ENCODE data around the gene CKAP2L. TPM values are rescaled to one million over a fixed set of nuclear protein-coding genes. Genes with fewer than 3 reads are reported as not detected.

Gene CKAP2L
- total RNA-seq, 1 experiment from 2014 or later, result 22.6 TPM

- no peak for DNase-seq (ENCODE audit: extremely low read depth, low read depth)
Observed at GRCh38 chr2:112687522-112687921, 76.9 kb downstream of the CKAP2L start.

Other genes with a start within 250 kb of the CKAP2L start
- gene POLR1B, start 222.1 kb downstream of the CKAP2L start, total RNA-seq (2014; rRNA removed; shearing (Covaris generic)), result 35.9 and 43.0 TPM in 2 replicates
- gene CHCHD5, start 180.0 kb downstream of the CKAP2L start, total RNA-seq (2014; rRNA removed; shearing (Covaris generic)), result 30.7 and 31.3 TPM in 2 replicates
- gene SLC20A1, start 118.7 kb downstream of the CKAP2L start, total RNA-seq (2014; rRNA removed; shearing (Covaris generic)), result 131 and 165 TPM in 2 replicates
- not detected in 2 replicates for gene NT5DC4, start 43.6 kb downstream of the CKAP2L start, total RNA-seq (2014; rRNA removed; shearing (Covaris generic))
- gene IL1A, start 19.9 kb upstream of the CKAP2L start, total RNA-seq (2014; rRNA removed; shearing (Covaris generic)), result 22.0 and 22.1 TPM in 2 replicates
- 2.2 and 2.5 TPM in 2 replicates for gene IL1B, start 72.2 kb upstream of the CKAP2L start, total RNA-seq (2014; rRNA removed; shearing (Covaris generic))
- 0.75 TPM in 1 of 2 replicates, not detected in the other for gene IL37, start 146.6 kb upstream of the CKAP2L start, total RNA-seq (2014; rRNA removed; shearing (Covaris generic))
- gene IL36G, start 213.4 kb upstream of the CKAP2L start, total RNA-seq (2014; rRNA removed; shearing (Covaris generic)), result not detected in 2 replicates
- not detected in 2 replicates for gene IL36A, start 240.8 kb upstream of the CKAP2L start, total RNA-seq (2014; rRNA removed; shearing (Covaris generic))

Measured in NCI-H460 (cell line).